NCI-H2227 treated with DMSO at 0.1 percent for 48 hours (cell line): ENCODE measurements around the gene PLCH1.
"Not testable (repeated sequence)": the region's sequence is repeated elsewhere in the genome, so short reads cannot be mapped to it uniquely, and the experiment has no call there.

Experiments used
- DNase-seq: peaks from one replicate; lab custom pipeline; 2025; lab: John Stamatoyannopoulos, UW

PLCH1 gene

GRCh38 chr3:155420881-155421486, 323.9 kb downstream of the PLCH1 start:
- DNase-seq, result no peak

GRCh38 chr3:155420406-155420805, 324.5 kb downstream of the PLCH1 start:
- no peak for DNase-seq

- DNase-seq, result peak; percentile 35
Observed at GRCh38 chr3:155418407-155418806, 326.5 kb downstream of the PLCH1 start.

- DNase-seq, result no peak
Observed at GRCh38 chr3:155417119-155417517, 327.8 kb downstream of the PLCH1 start.

- no peak for DNase-seq
Observed at GRCh38 chr3:155416500-155417118, 328.3 kb downstream of the PLCH1 start.

GRCh38 chr3:155412904-155413303, 332.0 kb downstream of the PLCH1 start:
- DNase-seq, result no peak

- no peak for DNase-seq
Observed at GRCh38 chr3:155411500-155412223, 333.2 kb downstream of the PLCH1 start.

- DNase-seq, result no peak
Observed at GRCh38 chr3:155409336-155409735, 335.5 kb downstream of the PLCH1 start.

- no peak for DNase-seq
Observed at GRCh38 chr3:155407971-155408370, 336.9 kb downstream of the PLCH1 start.

GRCh38 chr3:155407331-155407730, 337.5 kb downstream of the PLCH1 start:
- no peak for DNase-seq

- DNase-seq, result no peak
Observed at GRCh38 chr3:155404486-155404885, 340.4 kb downstream of the PLCH1 start.

GRCh38 chr3:155402656-155403055, 342.2 kb downstream of the PLCH1 start:
- DNase-seq, result no peak

GRCh38 chr3:155398046-155398445, 346.8 kb downstream of the PLCH1 start:
- DNase-seq, result no peak

GRCh38 chr3:155394896-155395295, 350.0 kb downstream of the PLCH1 start:
- not testable (repeated sequence) for DNase-seq

GRCh38 chr3:155394240-155394639, 350.6 kb downstream of the PLCH1 start:
- no peak for DNase-seq

GRCh38 chr3:155393316-155393715, 351.6 kb downstream of the PLCH1 start:
- no peak for DNase-seq

GRCh38 chr3:155392138-155392537, 352.7 kb downstream of the PLCH1 start:
- DNase-seq, result no peak

- no peak for DNase-seq
Observed at GRCh38 chr3:155391551-155391958, 353.3 kb downstream of the PLCH1 start.

- no peak for DNase-seq
Observed at GRCh38 chr3:155391104-155391503, 353.8 kb downstream of the PLCH1 start.

GRCh38 chr3:155390351-155390750, 354.5 kb downstream of the PLCH1 start:
- no peak for DNase-seq

- no peak for DNase-seq
Observed at GRCh38 chr3:155388417-155388816, 356.5 kb downstream of the PLCH1 start.

- DNase-seq, result no peak
Observed at GRCh38 chr3:155387571-155387970, 357.3 kb downstream of the PLCH1 start.

- DNase-seq, result peak; percentile 25
Observed at GRCh38 chr3:155386919-155387318, 358.0 kb downstream of the PLCH1 start.
